ENCODE results near the gene ARRDC2. TPM values are rescaled to one million over a fixed set of nuclear protein-coding genes. Genes with fewer than 3 reads are reported as not detected.

Gene ARRDC2
- total and polyA plus RNA-seq, 2 of the 13 experiments (the other 11 are each of a cell fraction or from before 2014, with no cell fraction given): 2.1 to 3.4 TPM

DNA sequence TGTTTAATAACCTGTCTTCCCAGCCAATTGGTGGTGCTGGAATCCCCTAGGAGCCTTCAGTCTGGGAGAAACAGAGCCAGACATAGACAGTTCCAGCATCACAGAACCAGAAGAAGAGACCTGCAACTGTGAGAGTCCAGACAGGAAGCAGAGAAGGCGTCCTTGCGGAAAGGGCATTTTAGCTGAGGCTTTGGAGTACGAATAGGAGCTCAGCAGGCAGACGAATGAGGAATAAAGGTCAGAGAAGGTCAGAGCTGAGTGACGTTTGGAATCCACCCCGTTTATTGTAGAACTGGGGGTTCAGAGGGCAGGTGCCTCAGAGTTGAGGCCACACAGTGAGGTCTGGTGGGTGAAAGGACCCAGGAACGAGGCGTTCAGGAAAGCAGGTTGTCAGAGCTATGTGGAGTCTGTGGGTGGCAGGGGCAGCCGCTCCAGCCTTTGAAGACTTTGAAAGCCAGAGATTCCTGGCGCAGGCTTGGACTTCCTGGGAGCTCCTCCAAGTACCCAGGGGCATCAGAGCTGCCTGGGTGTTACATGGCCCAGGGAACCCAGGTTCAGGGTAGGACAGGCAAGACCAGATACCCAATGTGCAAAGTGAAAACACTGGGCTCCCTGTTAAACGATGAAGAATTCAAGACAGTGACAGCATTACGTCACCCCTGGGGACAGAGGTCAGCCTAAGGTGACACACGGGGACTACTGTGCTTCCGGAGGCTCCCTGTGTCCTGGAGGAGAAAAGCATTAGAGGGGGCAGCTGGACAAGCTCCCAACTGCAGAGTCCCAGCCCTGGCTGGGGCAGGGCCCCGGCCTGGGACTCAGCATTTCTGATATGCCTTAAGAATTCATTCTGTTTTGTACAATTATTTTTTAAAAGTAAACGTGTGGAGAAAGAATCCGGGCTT lies 5.5 kb downstream of the ARRDC2 start (continued):
- TF ChIP-seq ZBTB44 (CRISPR knock-in tag; IDR thresholded peaks at IDR 0.05) (no peak), RBM22 (optimal IDR thresholded peaks at IDR 0.05; ENCODE audit: low read length) (peak; percentile 34), NFE2L1 (CRISPR knock-in tag; IDR thresholded peaks at IDR 0.05; ENCODE audit: borderline replicate concordance) (no peak), CEBPG (CRISPR knock-in tag; IDR thresholded peaks at IDR 0.05) (peak; percentile 90), CAMTA2 (CRISPR knock-in tag; IDR thresholded peaks at IDR 0.05; ENCODE audit: borderline replicate concordance) (no peak), ESRRA (CRISPR knock-in tag; IDR thresholded peaks at IDR 0.05; ENCODE audit: low read depth) (peak; percentile 93), SMAD3 (CRISPR knock-in tag; IDR thresholded peaks at IDR 0.05) (peak; percentile 92; the same call in 1 of the 2 replicates), ZNF382 (CRISPR knock-in tag; IDR thresholded peaks at IDR 0.05; ENCODE audit: borderline replicate concordance) (no peak), ZNF326 (CRISPR knock-in tag; IDR thresholded peaks at IDR 0.05; ENCODE audit: borderline replicate concordance) (no peak), ONECUT2 (CRISPR knock-in tag; IDR thresholded peaks at IDR 0.05) (no peak), SALL1 (CRISPR knock-in tag; IDR thresholded peaks at IDR 0.05) (peak; percentile 83), FOXA1 (IDR thresholded peaks at IDR 0.05) (no peak), FOXA1 (CRISPR knock-in tag; IDR thresholded peaks at IDR 0.05) (peak; percentile 52; the same call in 1 of the 2 replicates), MYNN (CRISPR knock-in tag; IDR thresholded peaks at IDR 0.05; ENCODE audit: low read depth) (no peak), CBX1 (IDR thresholded peaks at IDR 0.05; ENCODE audit: low read depth) (no peak), SIX4 (CRISPR knock-in tag; IDR thresholded peaks at IDR 0.05) (no peak), ZNF350 (CRISPR knock-in tag; IDR thresholded peaks at IDR 0.05; ENCODE audit: borderline replicate concordance, low read depth) (peak; percentile 51; the same call in 1 of the 2 replicates)
- TF ChIP-seq, protein P1, sequence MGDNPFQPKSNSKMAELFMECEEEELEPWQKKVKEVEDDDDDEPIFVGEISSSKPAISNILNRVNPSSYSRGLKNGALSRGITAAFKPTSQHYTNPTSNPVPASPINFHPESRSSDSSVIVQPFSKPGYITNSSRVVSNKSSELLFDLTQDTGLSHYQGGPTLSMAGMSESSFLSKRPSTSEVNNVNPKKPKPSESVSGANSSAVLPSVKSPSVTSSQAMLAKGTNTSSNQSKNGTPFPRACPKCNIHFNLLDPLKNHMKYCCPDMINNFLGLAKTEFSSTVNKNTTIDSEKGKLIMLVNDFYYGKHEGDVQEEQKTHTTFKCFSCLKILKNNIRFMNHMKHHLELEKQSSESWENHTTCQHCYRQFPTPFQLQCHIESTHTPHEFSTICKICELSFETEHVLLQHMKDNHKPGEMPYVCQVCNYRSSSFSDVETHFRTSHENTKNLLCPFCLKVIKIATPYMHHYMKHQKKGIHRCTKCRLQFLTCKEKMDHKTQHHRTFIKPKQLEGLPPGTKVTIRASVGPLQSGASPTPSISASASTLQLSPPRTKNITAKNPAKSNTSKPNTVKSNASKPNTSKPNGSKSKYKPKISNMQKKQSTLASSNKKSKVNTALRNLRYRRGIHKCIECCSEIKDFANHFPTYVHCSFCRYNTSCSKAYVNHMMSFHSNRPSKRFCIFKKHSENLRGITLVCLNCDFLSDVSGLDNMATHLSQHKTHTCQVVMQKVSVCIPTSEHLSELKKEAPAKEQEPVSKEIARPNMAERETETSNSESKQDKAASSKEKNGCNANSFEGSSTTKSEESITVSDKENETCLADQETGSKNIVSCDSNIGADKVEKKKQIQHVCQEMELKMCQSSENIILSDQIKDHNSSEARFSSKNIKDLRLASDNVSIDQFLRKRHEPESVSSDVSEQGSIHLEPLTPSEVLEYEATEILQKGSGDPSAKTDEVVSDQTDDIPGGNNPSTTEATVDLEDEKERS (CRISPR knock-in tag; IDR thresholded peaks at IDR 0.05): no peak
- TF ChIP-seq, protein P2, sequence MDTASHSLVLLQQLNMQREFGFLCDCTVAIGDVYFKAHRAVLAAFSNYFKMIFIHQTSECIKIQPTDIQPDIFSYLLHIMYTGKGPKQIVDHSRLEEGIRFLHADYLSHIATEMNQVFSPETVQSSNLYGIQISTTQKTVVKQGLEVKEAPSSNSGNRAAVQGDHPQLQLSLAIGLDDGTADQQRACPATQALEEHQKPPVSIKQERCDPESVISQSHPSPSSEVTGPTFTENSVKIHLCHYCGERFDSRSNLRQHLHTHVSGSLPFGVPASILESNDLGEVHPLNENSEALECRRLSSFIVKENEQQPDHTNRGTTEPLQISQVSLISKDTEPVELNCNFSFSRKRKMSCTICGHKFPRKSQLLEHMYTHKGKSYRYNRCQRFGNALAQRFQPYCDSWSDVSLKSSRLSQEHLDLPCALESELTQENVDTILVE (CRISPR knock-in tag; IDR thresholded peaks at IDR 0.05): peak; percentile 29; the same call in 1 of the 2 replicates
- TF ChIP-seq, protein P3, sequence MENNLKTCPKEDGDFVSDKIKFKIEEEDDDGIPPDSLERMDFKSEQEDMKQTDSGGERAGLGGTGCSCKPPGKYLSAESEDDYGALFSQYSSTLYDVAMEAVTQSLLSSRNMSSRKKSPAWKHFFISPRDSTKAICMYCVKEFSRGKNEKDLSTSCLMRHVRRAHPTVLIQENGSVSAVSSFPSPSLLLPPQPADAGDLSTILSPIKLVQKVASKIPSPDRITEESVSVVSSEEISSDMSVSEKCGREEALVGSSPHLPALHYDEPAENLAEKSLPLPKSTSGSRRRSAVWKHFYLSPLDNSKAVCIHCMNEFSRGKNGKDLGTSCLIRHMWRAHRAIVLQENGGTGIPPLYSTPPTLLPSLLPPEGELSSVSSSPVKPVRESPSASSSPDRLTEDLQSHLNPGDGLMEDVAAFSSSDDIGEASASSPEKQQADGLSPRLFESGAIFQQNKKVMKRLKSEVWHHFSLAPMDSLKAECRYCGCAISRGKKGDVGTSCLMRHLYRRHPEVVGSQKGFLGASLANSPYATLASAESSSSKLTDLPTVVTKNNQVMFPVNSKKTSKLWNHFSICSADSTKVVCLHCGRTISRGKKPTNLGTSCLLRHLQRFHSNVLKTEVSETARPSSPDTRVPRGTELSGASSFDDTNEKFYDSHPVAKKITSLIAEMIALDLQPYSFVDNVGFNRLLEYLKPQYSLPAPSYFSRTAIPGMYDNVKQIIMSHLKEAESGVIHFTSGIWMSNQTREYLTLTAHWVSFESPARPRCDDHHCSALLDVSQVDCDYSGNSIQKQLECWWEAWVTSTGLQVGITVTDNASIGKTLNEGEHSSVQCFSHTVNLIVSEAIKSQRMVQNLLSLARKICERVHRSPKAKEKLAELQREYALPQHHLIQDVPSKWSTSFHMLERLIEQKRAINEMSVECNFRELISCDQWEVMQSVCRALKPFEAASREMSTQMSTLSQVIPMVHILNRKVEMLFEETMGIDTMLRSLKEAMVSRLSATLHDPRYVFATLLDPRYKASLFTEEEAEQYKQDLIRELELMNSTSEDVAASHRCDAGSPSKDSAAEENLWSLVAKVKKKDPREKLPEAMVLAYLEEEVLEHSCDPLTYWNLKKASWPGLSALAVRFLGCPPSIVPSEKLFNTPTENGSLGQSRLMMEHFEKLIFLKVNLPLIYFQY (CRISPR knock-in tag; IDR thresholded peaks at IDR 0.05; ENCODE audit: borderline replicate concordance): peak; percentile 42; the same call in 1 of the 2 replicates
